A549 (cell line): ENCODE results near the gene UTY. TPM values are rescaled to one million over a fixed set of nuclear protein-coding genes. Genes with fewer than 3 reads are reported as not detected.
A peak's percentile ranks its signal among the peaks of the same experiment; 100 is the strongest.

Experiments
- ATAC-seq, 2 experiments: fragments of 200-7000 bp in 1 of 2; fragments of >200 bp in 1 of 2; cut with Nextera tagmentation in 1 of 2; cut with Tn5 transposase in 1 of 2; 3 replicates each; pipeline versions ENCODE4 v1.8.0 to v1.9.1; 2018 to 2020; ENCODE audit warnings: mild to moderate bottlenecking in 1 of 2, moderate library complexity in 1 of 2
- CTCF ChIA-PET: fragments of 300-600 bp; sonication (Branson Sonifier 250); formaldehyde crosslinking; extraction: SDS; loops from one replicate; lab custom pipeline; 2021; ENCODE audit warnings: antibody characterized with exemption, inconsistent platforms; lab: Yijun Ruan, JAX
- POLR2A ChIA-PET: fragments of 350-600 bp; formaldehyde crosslinking; extraction: SDS; loops from one replicate; lab custom pipeline; 2021; ENCODE audit warnings: antibody characterized with exemption, inconsistent platforms; lab: Yijun Ruan, JAX
- DNase-seq, 2 experiments: peaks; one replicate each; pipeline versions ENCODE4 v3.0.0 to v3.0.0-alpha.2; 2011 to 2016; ENCODE audit warnings: low read depth in 1 of 2, low spot score in 1 of 2
- FAIRE-seq: peaks from 2 replicates; lab custom pipeline; 2011; peaks lifted over from hg19 to GRCh38; lab: Jason Lieb, UNC
- H3K27ac ChIP-seq, 2 experiments: fragments of >200 bp; sonication (Bioruptor Twin); formaldehyde crosslinking; 3 replicates each; pipeline ENCODE4 v1.5.1; 2016 to 2017
- H3K4me1 ChIP-seq: fragments of >200 bp; sonication (Bioruptor Twin); formaldehyde crosslinking; 3 replicates; pipeline ENCODE4 v1.6.1; 2016
- H3K4me2 ChIP-seq: fragments of >200 bp; sonication (Bioruptor Twin); formaldehyde crosslinking; 3 replicates; pipeline ENCODE4 v1.6.1; 2016
- H3K4me3 ChIP-seq: fragments of >200 bp; sonication (Bioruptor Twin); formaldehyde crosslinking; 3 replicates; pipeline ENCODE4 v1.5.1; 2016
- H3K9me3 ChIP-seq: fragments of >200 bp; sonication (Bioruptor Twin); formaldehyde crosslinking; 3 replicates; pipeline ENCODE4 v1.6.1; 2016
- CBX8 ChIP-seq: fragments of 200-600 bp; sonication (generic); IDR thresholded peaks from 2 replicates; pipeline ENCODE4 v1.6.1; 2016
- CEBPB ChIP-seq, 2 experiments: fragments of >200 bp in 1 of 2; sonication (Bioruptor Twin) in 1 of 2; formaldehyde crosslinking in 1 of 2; IDR thresholded peaks; 2 replicates each; pipeline ENCODE4 v1.6.1; 2012 to 2016
- FOSL2 ChIP-seq, 2 experiments: fragments of 450-650 bp in 1 of 2; fragments of >200 bp in 1 of 2; sonication (Bioruptor Twin) in 1 of 2; formaldehyde crosslinking; IDR thresholded peaks; 2 replicates each; pipeline versions ENCODE4 v1.5.0 to v1.6.1; 2016 to 2020; ENCODE audit warnings: mild to moderate bottlenecking in 1 of 2, moderate library complexity in 1 of 2
- GATA3 ChIP-seq: IDR thresholded peaks from 2 replicates; pipeline ENCODE4 v1.6.1; 2012; ENCODE audit warnings: borderline replicate concordance
- HDAC2 ChIP-seq: fragments of 200-600 bp; sonication (generic); IDR thresholded peaks from 2 replicates; pipeline ENCODE4 v1.6.1; 2016
- JUN ChIP-seq, 2 experiments: fragments of >200 bp; sonication (Bioruptor Twin); formaldehyde crosslinking; IDR thresholded peaks; 2 replicates in 1 of 2; 3 replicates in 1 of 2; pipeline ENCODE4 v1.6.1; 2016 to 2017
- JUNB ChIP-seq: fragments of >200 bp; sonication (Bioruptor Twin); formaldehyde crosslinking; IDR thresholded peaks from 2 replicates; pipeline ENCODE4 v1.6.1; 2016
- NR3C1 ChIP-seq: fragments of >200 bp; sonication (Bioruptor Twin); formaldehyde crosslinking; IDR thresholded peaks from 3 replicates; pipeline ENCODE4 v1.6.1; 2017
- PHF8 ChIP-seq: fragments of 200-600 bp; sonication (generic); IDR thresholded peaks from 2 replicates; pipeline ENCODE4 v1.6.1; 2016; ENCODE audit warnings: low read depth, mild to moderate bottlenecking, antibody characterized with exemption, moderate library complexity, borderline replicate concordance
- POLR2AphosphoS2 ChIP-seq: conservative IDR thresholded peaks from 2 replicates; pipeline ENCODE4 v1.6.1; 2012; ENCODE audit warnings: low read length, improper control_type of control experiment, inconsistent platforms
- REST ChIP-seq: fragments of 200-600 bp; sonication (generic); IDR thresholded peaks from 2 replicates; pipeline ENCODE4 v1.6.1; 2016; ENCODE audit warnings: antibody characterized with exemption, mild to moderate bottlenecking, moderate library complexity
- SREBF2 ChIP-seq: fragments of 450-650 bp; IDR thresholded peaks from 2 replicates; pipeline ENCODE4 v1.6.1; 2014; ENCODE audit warnings: mild to moderate bottlenecking, moderate library complexity
- TFCP2L1 ChIP-seq: fragments of 250-450 bp; sonication (Bioruptor Pico); IDR thresholded peaks from 2 replicates; pipeline ENCODE4 v1.5.0; 2021; ENCODE audit warnings: mild to moderate bottlenecking
- ZNF302 ChIP-seq: fragments of 250-450 bp; sonication (Bioruptor Pico); IDR thresholded peaks from 2 replicates; pipeline ENCODE4 v1.9.0; 2021; ENCODE audit warnings: inconsistent platforms, mild to moderate bottlenecking, moderate library complexity
- WGBS: methylation state at CpG from one replicate; pipeline ENCODE4 v1.1.6; 2017; ENCODE audit errors: missing lambda C conversion rate; 5-methylcytosine and 5-hydroxymethylcytosine counted together
- polyA plus RNA-seq, 4 experiments: library from polyadenylated mRNA; depleted of rRNA in 3 of 4; stranded (reverse); fragments of >200 nt; fragmentation: RNase III in 1 of 4; extraction: RNeasy Plus Mini Kit Qiagen cat#74134 plus additional on column Dnase treatment in 1 of 4; gene quantifications; 2 replicates in 3 of 4; 3 replicates in 1 of 4; pipeline ENCODE4 v1.2.3, GENCODE V29; 2011 to 2017
- TF ChIP-seq, protein P1 (sequence below): fragments of >200 bp; sonication (Bioruptor Twin); formaldehyde crosslinking; IDR thresholded peaks from 3 replicates; pipeline ENCODE4 v1.5.1; 2016
- TF ChIP-seq, protein P2 (sequence below): fragments of 150-350 bp; IDR thresholded peaks from 2 replicates; pipeline ENCODE4 v1.6.1; 2014; ENCODE audit warnings: low read depth, mild to moderate bottlenecking, low read length

UTY gene
- polyA plus RNA-seq, 2 of the 4 experiments (the other 2 are of a cell fraction), result 2.9 to 12.5 TPM

- H3K4me1 ChIP-seq, result no peaks in the 10 kb centered on the region
- no peaks in the 10 kb centered on the region for H3K9me3 ChIP-seq
- ATAC-seq (no peak), FAIRE-seq (no peak), DNase-seq (no peak)
- no peak for TF ChIP-seq NR3C1
- TF ChIP-seq, protein P1, sequence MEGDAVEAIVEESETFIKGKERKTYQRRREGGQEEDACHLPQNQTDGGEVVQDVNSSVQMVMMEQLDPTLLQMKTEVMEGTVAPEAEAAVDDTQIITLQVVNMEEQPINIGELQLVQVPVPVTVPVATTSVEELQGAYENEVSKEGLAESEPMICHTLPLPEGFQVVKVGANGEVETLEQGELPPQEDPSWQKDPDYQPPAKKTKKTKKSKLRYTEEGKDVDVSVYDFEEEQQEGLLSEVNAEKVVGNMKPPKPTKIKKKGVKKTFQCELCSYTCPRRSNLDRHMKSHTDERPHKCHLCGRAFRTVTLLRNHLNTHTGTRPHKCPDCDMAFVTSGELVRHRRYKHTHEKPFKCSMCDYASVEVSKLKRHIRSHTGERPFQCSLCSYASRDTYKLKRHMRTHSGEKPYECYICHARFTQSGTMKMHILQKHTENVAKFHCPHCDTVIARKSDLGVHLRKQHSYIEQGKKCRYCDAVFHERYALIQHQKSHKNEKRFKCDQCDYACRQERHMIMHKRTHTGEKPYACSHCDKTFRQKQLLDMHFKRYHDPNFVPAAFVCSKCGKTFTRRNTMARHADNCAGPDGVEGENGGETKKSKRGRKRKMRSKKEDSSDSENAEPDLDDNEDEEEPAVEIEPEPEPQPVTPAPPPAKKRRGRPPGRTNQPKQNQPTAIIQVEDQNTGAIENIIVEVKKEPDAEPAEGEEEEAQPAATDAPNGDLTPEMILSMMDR, result no peak
- no peak for TF ChIP-seq FOSL2 (IDR thresholded peaks at IDR 0.05)
- TF ChIP-seq FOSL2 (CRISPR knock-in tag; IDR thresholded peaks at IDR 0.05), result no peak
- TF ChIP-seq HDAC2, result no peak
- CTCF ChIA-PET, result no interaction called here
- WGBS, result 100% methylated on average over 1 of the region's 1 CpG
- no peak overlapping the region for H3K4me2 ChIP-seq
- H3K4me3 ChIP-seq, result no peak overlapping the region
- POLR2A ChIA-PET, result no interaction called here
- no peak overlapping the region for H3K27ac ChIP-seq
These were observed 39.0 kb downstream of the UTY start for GRCh38 chrY:13440811-13441210.

DNA sequence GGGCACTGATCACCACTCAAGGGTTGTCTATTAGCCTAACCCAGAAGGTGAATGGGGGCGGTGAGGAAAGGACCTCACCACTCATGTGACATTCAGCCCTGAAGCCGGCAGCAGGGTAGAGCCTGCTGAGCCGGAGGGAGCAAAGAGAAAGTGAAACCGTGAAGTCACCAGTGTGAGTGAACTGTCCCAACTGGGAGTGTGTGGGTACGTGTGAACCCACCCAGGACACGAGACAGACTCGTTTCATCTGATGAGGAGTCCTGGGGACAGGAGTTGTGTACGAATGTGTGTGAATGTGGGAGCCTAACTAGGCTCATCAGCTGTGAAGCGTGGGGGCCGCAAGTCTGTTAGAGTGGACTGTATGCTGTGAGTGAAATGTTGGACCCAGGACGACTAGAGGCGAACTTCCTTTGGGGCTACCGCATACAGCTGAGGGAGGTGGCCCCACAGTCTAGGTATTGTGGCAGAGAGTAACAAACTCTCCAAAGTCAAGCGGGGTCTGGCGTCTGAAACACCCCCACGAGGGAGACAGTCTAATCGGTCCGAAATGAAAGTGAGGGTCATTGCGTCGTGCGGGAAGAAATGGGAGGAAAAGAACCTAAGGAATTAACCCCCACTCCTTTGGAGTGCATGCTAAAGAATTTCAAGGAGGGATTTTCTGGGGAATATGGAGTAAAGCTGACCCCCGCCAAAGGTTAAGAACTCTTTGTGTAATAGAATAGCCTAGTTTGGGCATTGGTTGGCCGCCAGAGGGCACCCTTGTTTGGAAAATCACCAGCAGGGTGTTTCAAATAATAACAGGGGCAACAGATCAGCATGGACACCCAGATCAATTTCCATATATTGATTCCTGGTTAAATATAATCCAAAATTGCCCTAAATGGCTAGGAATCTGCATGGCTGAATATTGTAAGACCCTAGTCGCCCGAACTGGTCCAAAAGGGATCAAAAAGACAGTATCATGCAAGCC lies 43.6 kb downstream of the UTY start:
- TF ChIP-seq REST (no peak), PHF8 (no peak), GATA3 (no peak), ZNF302 (no peak), TFCP2L1 (CRISPR knock-in tag) (no peak), POLR2AphosphoS2 (no peak), SREBF2 (no peak)
- TF ChIP-seq, all 56 proteins: peak for 0
- peak overlapping the region; percentile 76 to 86 for H3K27ac ChIP-seq
- CTCF ChIA-PET, result no interaction called here
- H3K4me1 ChIP-seq, result peaks cover 3% of the 10 kb centered on the region; the same call in 1 of the 3 replicates
- H3K9me3 ChIP-seq, result no peaks in the 10 kb centered on the region
- ATAC-seq (peak; percentile 83 to 90), FAIRE-seq (no peak), DNase-seq (peak; percentile 18 to 66)
- 1% methylated on average over 14 of the region's 25 CpGs for WGBS
- POLR2A ChIA-PET, result no interaction called here
- H3K4me3 ChIP-seq, result peak overlapping the region; percentile 55
- peak overlapping the region; percentile 91 for H3K4me2 ChIP-seq

DNA sequence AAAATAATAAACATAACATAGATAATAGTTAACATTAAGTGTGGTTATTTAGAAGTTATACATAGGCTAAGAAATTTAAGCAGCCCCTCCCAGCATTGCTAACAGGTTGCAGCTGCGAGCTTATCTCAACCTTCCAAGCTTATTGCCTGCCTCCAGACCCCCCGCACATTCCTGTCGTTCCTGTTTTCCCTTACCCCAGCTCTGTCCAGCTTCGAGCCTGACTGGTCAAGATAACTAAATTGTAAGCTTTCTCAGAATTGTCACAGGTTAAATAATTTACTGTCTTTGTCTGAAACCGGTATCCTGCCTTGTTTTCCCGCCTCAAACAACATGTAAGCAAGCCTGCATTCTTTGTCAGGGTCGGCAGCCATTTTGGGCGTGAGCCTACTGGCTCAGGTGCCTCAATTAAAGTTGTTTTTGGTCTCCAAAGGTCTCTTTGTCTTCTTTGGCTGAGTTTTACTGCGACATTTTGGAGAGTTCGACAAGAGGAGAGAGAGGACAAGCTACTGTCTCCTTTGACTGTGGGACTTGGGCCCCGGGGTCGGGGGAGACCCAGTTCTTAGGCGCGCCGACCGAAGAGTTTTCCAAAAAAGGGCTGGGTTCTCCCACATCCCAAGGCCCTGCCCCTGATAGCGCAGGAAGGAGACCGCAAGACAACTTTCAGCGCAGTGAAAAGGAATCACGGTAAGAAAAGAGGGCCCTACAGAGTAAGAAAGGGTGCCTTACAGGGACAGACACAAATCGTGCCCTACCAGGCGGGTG lies 44.4 kb downstream of the UTY start:
- peaks cover 3% of the 10 kb centered on the region; the same call in 1 of the 3 replicates for H3K9me3 ChIP-seq
- TF ChIP-seq CBX8 (no peak), CEBPB (IDR thresholded peaks at IDR 0.05) (no peak), JUNB (no peak), GATA3 (no peak), JUN (IDR thresholded peaks at IDR 0.05) (no peak)
- TF ChIP-seq, protein P2, sequence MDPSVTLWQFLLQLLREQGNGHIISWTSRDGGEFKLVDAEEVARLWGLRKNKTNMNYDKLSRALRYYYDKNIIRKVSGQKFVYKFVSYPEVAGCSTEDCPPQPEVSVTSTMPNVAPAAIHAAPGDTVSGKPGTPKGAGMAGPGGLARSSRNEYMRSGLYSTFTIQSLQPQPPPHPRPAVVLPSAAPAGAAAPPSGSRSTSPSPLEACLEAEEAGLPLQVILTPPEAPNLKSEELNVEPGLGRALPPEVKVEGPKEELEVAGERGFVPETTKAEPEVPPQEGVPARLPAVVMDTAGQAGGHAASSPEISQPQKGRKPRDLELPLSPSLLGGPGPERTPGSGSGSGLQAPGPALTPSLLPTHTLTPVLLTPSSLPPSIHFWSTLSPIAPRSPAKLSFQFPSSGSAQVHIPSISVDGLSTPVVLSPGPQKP, result no peak
- peaks cover 3% of the 10 kb centered on the region; the same call in 1 of the 3 replicates for H3K4me1 ChIP-seq
- FAIRE-seq (no peak), DNase-seq (no peak), ATAC-seq (peak; percentile 47 to 51; a peak in 5 of 6 replicates)
- peak overlapping the region; percentile 55 for H3K4me3 ChIP-seq
- H3K27ac ChIP-seq, result peak overlapping the region; percentile 76 to 86
- POLR2A ChIA-PET, result no interaction called here
- WGBS, result 11% methylated on average over 20 of the region's 22 CpGs
- CTCF ChIA-PET, result no interaction called here
- H3K4me2 ChIP-seq, result peak overlapping the region; percentile 91
